DMS53 treated with DMSO at 0.1 percent for 48 hours (cell line): ENCODE measurements around the gene RIMBP3B.
"Not testable (repeated sequence)": the region's sequence is repeated elsewhere in the genome, so short reads cannot be mapped to it uniquely, and the experiment has no call there.

Source experiments
- DNase-seq: peaks from one replicate; lab custom pipeline; 2025; ENCODE audit not compliant: unreplicated experiment; lab: John Stamatoyannopoulos, UW

The RIMBP3B gene, protein sequence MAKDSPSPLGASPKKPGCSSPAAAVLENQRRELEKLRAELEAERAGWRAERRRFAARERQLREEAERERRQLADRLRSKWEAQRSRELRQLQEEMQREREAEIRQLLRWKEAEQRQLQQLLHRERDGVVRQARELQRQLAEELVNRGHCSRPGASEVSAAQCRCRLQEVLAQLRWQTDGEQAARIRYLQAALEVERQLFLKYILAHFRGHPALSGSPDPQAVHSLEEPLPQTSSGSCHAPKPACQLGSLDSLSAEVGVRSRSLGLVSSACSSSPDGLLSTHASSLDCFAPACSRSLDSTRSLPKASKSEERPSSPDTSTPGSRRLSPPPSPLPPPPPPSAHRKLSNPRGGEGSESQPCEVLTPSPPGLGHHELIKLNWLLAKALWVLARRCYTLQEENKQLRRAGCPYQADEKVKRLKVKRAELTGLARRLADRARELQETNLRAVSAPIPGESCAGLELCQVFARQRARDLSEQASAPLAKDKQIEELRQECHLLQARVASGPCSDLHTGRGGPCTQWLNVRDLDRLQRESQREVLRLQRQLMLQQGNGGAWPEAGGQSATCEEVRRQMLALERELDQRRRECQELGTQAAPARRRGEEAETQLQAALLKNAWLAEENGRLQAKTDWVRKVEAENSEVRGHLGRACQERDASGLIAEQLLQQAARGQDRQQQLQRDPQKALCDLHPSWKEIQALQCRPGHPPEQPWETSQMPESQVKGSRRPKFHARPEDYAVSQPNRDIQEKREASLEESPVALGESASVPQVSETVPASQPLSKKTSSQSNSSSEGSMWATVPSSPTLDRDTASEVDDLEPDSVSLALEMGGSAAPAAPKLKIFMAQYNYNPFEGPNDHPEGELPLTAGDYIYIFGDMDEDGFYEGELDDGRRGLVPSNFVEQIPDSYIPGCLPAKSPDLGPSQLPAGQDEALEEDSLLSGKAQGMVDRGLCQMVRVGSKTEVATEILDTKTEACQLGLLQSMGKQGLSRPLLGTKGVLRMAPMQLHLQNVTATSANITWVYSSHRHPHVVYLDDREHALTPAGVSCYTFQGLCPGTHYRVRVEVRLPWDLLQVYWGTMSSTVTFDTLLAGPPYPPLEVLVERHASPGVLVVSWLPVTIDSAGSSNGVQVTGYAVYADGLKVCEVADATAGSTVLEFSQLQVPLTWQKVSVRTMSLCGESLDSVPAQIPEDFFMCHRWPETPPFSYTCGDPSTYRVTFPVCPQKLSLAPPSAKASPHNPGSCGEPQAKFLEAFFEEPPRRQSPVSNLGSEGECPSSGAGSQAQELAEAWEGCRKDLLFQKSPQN (N-terminal part only)

DNA sequence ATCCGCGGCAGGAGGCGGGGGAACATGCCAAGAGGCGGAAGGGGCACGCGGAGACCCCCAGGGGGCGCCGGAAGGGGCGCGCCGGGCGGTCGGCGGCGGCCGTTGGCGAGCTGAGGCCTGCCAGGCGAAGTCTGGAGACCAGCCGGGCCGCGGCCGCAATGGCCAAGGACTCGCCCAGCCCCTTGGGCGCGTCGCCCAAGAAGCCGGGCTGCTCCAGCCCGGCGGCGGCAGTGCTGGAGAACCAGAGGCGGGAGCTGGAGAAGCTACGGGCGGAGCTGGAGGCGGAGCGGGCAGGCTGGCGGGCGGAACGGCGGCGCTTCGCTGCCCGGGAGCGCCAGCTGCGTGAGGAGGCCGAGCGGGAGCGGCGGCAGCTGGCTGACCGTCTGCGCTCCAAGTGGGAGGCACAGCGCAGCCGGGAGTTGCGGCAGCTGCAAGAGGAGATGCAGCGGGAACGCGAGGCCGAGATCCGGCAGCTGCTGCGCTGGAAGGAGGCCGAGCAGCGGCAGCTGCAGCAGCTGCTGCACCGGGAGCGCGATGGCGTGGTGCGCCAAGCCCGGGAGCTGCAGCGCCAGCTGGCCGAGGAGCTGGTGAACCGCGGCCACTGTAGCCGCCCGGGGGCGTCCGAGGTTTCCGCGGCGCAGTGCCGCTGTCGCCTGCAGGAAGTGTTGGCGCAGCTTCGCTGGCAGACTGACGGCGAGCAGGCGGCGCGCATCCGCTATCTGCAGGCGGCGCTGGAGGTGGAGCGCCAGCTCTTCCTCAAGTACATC lies at the start of gene RIMBP3B:
Gene RIMBP3B, plus strand, starts transcription at position 51 of the 767 bp plus-strand sequence. Its CDS starts 108 bp downstream, at position 159.
- DNase-seq = not testable (repeated sequence)

DNA sequence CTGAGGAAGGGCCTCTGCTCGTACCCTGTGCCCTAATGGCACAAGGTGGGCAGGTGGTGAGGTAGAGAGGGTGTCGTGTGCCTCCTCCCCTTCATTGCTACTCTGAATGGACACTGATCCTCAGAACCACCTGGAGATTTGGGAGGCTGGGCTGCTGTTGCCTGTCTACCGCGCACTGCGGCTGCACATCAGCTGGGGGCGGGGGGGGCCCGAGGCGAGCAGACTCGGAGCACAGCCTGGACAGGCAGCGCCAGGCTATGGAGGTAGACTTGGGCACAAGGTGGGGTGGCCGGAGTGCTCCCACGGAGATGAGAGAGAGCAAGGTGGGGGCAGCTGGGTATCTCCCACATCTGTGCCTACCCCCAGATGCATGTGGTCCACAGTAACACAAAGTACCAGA lies 26.0 kb upstream of the RIMBP3B start:
- not testable (repeated sequence) for DNase-seq

DNA sequence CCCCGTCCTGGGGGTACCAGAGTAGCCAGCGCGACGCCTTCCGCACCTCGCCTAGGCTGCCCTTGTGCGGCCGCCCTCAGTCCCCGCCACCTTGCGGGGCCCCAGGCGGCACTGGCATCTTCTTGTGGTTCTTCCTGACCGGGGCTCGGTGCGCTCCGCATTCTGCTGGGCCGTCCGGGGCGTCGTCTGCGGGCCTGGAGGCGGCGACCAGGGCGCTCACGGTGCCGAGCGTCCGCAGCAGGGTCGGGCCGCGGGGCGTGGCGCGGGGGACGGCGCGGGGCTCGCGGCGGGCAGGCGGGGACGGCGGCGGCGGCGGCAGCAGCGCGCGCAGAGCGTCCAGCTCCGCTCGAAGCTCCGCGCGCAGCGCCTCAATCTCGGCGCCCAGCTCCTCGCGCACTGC lies 23.0 kb upstream of the RIMBP3B start:
- DNase-seq = not testable (repeated sequence)

DNA sequence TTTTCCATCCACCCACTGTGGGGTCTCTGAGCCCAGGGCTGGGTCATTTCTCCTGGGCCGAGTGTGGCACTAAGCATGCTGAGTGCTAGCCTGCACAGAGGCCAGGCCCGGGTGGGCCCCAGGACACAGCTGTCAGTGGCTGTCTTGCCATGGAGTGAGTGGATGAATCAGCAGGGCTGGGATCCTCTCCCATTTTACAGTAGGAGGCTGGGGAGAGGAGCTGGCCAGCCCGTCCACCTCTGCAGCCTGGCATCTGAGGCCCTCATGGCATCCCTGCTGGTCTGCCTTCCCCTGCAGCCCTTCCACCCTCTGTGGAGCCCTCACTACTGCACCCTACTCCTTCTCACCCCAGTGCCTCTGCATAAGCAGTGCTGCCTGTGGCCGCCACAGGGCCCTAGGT lies 21.1 kb upstream of the RIMBP3B start:
- not testable (repeated sequence) for DNase-seq

DNA sequence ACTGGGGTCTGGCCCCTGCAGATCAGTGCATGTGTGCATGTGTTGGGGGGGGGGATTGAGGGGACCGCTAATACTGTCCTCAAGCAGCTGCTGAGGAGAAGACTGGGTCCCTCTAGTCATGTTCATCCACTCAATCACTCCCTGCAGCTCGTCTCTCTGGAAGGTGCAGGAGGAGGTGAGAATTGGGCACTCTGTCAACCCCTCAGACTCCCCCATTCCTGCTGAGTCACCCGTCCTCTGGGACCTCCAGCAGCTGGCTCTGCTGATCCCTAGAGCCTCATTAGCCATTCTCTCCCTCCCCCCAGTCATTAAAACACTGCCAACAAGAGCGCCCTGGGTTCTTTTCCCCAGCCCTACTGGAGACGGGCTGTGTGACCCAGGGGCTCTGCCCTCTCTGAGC lies 20.5 kb upstream of the RIMBP3B start:
- not testable (repeated sequence) for DNase-seq

DNA sequence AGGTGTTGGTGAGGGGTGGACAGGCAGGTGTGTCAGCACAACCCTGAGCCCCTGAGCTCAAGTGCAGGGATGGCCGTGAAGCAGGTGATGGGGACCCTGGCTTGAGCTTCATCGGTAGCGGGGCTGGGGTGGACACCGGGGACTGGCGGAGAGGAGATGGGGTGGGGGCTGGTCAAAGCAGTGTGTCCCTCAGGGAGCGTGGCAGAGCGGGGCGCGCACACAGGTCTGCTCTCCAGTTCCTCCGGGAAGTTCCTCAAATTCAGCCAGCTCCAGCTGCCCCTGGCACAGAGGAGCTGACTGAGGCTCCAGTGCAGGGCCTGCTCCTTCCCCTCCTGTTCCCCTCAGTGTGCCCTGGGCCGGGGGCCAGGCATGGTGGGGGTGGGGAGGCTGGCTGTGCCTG lies 19.7 kb upstream of the RIMBP3B start:
- DNase-seq = not testable (repeated sequence)

DNA sequence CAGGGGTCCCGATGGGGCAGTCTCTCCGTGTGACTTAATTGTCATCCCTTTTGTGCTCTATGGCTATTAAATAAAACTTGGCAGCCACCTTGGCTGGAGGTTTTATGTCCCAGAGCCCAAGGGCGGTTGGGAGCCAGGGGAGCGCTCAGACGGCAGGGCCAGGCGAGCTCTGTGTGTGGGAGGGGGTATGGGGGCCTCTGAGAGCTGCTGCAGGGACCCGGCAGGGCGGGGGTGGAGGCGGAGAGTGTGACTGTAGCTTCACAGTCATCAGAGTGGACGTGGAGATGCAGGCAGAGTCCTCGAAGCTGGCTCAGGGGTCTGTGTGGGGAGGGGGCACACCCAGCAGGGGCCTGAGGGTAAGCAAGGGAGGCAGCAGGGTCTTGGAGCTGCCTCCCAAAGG lies 19.2 kb upstream of the RIMBP3B start:
- not testable (repeated sequence) for DNase-seq

DNA sequence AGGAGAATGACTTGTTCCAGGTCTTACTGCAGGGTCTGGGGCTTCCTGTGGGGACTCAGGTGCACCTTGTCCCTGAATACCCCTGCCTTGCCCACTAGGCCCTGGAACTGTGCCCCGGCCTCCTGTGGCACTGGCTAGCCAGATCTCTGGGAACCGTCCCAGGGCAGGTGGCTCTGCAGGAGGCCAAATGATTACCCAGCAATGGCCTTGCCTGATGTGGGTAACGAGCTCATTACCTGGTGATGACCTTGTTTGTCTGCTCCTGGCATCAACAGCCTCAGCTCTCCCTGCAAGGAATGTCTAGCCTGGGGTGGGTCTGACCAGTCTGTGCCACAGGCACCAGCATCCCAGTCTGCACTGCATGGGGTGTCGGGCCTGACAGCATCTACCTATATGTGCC lies 18.2 kb upstream of the RIMBP3B start:
- DNase-seq = not testable (repeated sequence)

DNA sequence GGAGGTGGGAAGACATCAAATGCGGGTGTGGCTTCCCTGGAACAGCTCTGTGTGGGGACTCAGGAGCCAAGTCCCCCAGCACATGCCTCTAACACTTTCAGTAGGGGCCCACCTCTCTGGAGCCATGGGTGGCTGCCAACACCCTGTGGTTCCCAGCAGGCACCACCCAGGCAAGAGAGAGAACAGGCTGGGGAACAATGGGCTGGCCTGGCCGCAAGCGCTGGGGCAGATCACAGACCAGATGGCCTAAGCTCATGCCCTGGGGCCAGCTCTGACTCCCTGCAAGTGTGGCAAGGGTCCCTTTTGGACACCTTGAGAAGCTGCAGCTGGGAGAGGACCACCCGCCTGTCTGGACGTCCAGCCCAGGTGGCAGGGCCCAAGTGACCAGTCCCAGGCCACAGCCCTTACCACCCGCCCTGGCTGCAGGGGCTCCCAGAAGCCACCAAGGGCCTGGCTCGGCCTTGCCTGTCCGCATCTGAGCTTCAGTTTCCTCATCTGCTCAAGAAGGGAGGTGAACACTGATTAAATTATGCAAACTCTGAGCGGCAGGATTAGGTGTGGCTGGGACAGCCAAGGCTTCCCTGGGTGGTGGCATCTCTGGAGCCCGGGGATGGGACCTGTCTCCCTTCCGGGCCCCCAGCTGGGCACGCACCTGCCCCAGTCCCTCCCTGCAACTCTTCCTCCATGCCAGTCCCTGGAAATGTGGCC lies 14.8 kb upstream of the RIMBP3B start:
- not testable (repeated sequence) for DNase-seq

DNA sequence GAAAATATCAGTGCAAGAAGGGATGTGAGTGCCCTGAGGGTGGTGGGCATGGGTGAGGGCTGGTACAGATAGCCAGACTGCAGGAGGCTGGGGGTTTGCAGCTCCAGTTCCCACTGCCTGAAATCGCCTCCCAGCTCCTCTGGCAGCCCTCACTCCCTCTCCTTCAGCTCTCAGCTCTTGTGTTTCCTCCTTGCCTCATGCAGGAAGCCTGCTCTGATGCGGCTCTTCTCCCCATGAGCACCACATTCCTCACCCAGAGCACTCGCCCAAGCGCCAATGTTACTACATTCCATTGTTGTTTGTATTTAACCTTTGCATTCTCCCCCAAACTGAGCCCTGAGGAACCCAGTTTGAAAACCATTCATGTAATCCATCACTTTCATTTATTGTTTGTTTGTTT lies 7.7 kb upstream of the RIMBP3B start:
- not testable (repeated sequence) for DNase-seq

DNA sequence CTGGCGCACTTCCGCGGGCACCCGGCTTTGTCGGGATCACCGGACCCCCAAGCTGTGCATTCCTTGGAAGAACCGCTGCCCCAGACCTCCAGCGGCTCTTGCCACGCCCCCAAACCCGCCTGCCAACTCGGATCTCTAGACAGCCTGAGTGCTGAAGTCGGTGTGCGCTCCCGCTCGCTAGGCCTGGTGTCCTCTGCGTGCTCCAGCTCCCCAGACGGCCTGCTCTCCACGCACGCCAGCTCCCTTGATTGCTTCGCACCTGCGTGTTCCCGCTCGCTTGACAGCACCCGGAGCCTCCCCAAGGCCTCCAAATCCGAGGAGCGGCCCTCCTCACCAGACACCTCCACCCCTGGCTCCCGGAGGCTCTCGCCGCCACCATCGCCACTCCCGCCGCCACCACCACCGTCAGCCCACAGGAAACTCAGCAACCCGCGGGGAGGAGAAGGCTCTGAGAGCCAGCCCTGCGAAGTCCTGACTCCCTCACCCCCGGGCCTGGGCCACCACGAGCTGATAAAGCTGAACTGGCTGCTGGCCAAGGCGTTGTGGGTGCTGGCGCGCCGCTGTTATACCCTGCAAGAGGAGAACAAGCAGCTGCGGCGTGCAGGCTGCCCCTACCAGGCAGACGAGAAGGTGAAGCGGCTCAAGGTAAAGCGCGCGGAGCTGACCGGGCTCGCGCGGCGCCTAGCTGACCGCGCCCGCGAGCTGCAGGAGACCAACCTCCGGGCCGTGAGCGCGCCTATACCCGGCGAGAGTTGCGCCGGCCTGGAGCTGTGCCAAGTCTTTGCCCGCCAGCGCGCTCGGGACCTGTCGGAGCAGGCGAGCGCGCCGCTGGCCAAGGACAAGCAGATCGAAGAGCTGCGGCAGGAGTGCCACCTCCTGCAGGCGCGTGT lies 1.2 kb downstream of the RIMBP3B start:
- DNase-seq = not testable (repeated sequence)

DNA sequence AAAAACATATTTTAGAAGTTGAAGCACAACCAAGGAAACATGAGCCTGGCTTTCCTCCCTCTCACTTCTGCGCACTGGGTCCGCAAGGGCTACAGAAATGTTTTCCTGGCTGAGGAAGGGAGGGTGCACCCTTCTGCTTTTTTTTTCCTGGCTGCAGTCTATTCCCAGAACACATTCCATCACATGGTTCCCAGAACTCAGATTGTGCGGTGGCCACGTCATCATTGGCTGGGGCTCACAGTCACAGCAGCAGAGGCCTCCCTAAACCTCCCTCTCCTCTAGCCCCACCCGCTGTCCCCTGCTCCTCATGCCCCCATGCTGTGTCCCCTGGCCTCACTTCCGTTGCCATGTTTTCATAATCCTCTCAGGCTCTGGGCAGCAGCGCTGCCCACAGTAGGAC lies 5.9 kb downstream of the RIMBP3B start:
- not testable (repeated sequence) for DNase-seq

DNA sequence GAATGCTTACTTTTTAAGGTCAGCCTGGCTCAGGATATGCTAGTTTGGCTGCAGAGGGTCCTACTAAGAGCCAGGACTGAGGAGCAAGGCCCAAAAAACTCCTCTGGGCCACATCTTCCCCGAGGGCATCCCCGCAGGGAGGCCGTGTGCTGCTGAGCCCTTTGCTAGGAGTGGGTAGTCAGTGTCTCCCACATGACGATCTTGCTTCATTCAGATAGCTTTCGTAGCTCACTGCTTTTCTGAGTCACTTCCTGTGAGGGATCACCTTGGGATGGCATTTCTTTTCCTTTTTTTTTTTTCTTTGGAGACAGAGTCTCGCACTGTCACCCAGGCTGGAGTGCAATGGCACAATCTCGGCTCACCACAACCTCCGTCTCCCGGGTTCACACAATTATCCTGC lies 6.5 kb downstream of the RIMBP3B start:
- DNase-seq = not testable (repeated sequence)

DNA sequence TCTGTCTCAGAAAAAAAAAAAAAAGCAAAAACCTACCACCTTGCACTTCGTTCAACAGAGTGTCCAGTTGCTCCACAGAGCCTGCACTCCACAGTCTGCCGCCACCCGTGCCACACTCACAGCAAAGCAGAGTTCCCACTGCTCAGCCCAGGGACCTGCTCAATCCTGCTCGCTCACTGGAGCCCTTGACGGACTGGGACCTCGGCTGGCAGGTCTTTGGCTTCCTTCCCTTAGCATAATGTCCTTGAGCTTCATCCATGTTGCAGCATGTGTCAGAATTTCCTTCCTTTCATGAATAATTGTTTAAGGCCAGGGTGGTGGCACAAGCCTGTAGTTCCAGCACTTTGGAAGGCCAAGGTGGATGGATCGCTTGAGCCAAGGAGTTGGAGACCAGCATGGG lies 11.1 kb downstream of the RIMBP3B start:
- DNase-seq = not testable (repeated sequence)

DNA sequence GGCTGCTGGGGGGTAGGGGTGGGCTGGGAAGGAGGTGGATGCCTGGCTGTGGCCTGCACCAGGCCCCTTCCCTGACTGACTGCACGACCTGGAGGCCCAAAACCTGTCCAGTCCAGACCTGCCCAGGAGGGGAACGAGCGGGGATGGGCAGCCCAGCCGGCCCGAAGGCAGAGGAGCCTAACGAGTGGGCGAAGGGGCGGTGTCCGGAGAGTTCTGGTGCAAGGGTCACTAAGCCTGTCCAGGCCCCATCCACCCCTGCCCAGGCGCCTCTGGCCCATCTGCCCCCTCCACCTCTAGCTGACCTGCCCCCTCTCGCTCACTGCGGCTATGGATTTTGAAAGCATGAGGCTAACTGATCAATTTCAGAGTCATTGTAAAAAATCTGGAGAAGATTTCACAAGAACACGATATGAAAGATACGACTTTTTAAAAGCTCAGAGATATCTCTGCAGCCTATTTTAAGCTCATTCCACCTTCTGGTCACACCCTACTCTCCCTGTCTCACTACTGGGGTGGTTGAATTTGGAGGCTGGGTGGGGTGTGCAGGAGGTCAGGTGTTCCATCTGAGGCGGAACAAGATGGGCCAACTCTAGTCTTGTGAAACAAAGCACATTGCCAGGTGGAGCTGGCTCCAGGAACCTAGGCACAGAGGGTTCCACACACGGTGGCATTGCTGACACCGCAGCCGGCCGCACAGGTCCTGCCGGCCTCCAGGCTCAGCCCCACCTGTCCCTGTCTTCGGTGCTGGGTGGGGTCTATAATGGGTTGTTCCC lies 17.8 kb downstream of the RIMBP3B start:
- DNase-seq = not testable (repeated sequence)

DNA sequence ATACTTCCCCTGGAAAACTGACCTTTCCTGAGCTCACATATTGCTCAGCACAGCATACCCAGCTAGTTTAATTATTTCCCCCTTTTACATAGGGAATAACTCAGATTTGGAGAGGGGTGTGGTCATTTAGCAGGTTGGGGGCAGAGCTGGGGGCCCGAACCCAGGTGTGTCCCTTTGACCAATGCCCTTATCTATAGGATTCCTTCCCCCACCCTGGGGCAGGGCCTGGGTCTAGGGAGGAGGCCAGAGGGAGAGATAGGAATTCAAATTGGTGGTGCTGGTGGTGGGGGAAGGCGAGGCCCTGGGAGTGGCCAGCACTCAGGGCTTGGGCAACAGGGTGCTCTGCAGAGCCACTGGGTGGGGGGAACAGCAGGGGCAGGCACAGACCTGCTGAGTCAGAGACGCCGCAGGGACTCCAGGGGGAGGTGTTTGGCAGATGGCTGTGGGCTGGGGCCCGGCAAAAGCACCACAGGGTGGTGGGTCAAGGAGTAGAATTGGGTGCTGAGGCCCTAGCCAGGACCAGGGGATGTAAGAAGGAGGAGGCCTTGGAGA lies 19.3 kb downstream of the RIMBP3B start:
- not testable (repeated sequence) for DNase-seq

DNA sequence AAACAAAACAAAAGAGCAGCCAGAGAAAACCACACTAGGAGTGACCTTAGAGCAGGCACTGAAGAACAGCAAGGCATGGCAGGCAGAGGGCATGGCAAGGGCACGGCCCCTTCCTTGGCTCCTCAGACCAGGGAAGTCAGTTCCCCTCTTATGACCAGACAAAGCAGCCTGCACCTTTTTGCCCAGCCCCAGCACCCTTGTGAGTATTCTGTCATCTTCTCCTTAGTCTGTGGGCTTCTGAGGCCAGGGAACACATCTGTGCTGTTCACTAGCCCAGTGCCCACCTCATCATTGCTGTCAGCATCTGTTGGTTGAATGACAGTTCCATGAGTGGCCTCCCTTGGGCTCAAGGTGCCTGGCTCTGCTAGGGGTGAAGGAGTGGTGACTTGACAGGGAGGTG lies 23.6 kb downstream of the RIMBP3B start:
- not testable (repeated sequence) for DNase-seq
